Liver (tissue), 3 donors: Measurements from ENCODE around the gene FTO.

Experiments used
- FOXA1 ChIP-seq: IDR thresholded peaks from 2 replicates; pipeline ENCODE4 v1.6.1; 2016; ENCODE audit warnings: antibody characterized with exemption
- GABPA ChIP-seq, 2 donors: IDR thresholded peaks in 1 of 2; conservative IDR thresholded peaks in 1 of 2; 2 replicates each; pipeline ENCODE4 v1.6.1; 2016; ENCODE audit warnings: antibody characterized with exemption in 2 of 2, mild to moderate bottlenecking in 1 of 2, moderate library complexity in 1 of 2
- HNF4G ChIP-seq: IDR thresholded peaks from 2 replicates; pipeline ENCODE4 v1.6.1; 2016; ENCODE audit warnings: antibody characterized with exemption
- JUND ChIP-seq, 2 donors: IDR thresholded peaks; 2 replicates each; pipeline ENCODE4 v1.6.1; 2016; ENCODE audit warnings: antibody characterized with exemption in 2 of 2
- MAX ChIP-seq: IDR thresholded peaks from 2 replicates; pipeline ENCODE4 v1.6.1; 2016; ENCODE audit warnings: antibody characterized with exemption
- RXRA ChIP-seq, 2 donors: IDR thresholded peaks; 2 replicates each; pipeline ENCODE4 v1.6.1; 2017 to 2018; ENCODE audit warnings: antibody characterized with exemption in 2 of 2, mild to moderate bottlenecking in 1 of 2
- SP1 ChIP-seq: IDR thresholded peaks from 2 replicates; pipeline ENCODE4 v1.6.1; 2018; ENCODE audit warnings: antibody characterized with exemption, mild to moderate bottlenecking
- TAF1 ChIP-seq: conservative IDR thresholded peaks from 2 replicates; pipeline ENCODE4 v1.6.1; 2016; ENCODE audit warnings: antibody characterized with exemption, mild to moderate bottlenecking
- YY1 ChIP-seq: IDR thresholded peaks from 2 replicates; pipeline ENCODE4 v1.6.1; 2016; ENCODE audit warnings: antibody characterized with exemption, mild to moderate bottlenecking
- TF ChIP-seq, protein P1 (sequence below): fragments of 150-350 bp; IDR thresholded peaks from 2 replicates; pipeline ENCODE4 v1.5.1; 2017; ENCODE audit warnings: improper control_type of control experiment, low read depth, low read length; ENCODE audit not compliant: missing input control
- TF ChIP-seq, protein P2 (sequence below): IDR thresholded peaks from 2 replicates; pipeline ENCODE4 v1.6.1; 2016; ENCODE audit warnings: antibody characterized with exemption
- donor health status: healthy.
- donor health status: healthy.

DNA sequence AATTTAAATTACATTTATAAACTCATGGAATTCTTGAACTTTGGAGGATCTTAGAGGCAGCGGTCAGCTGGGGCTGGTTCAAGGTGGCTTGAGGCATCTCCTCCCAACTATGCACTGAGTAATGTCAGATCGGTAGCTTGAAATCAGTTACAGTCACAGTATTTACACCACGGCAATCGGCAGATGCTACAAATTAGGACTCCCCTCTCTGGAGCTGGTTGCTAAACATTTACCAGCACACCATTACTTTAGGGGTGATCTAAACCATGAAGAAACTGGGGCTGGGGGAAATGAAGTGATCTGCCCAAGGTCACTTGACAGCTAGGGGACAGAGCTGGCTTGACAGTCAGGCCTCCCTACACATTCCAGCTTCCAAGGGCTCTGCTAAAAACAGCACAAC is 445.0 kb downstream of the FTO start:
- TF ChIP-seq, protein P1, sequence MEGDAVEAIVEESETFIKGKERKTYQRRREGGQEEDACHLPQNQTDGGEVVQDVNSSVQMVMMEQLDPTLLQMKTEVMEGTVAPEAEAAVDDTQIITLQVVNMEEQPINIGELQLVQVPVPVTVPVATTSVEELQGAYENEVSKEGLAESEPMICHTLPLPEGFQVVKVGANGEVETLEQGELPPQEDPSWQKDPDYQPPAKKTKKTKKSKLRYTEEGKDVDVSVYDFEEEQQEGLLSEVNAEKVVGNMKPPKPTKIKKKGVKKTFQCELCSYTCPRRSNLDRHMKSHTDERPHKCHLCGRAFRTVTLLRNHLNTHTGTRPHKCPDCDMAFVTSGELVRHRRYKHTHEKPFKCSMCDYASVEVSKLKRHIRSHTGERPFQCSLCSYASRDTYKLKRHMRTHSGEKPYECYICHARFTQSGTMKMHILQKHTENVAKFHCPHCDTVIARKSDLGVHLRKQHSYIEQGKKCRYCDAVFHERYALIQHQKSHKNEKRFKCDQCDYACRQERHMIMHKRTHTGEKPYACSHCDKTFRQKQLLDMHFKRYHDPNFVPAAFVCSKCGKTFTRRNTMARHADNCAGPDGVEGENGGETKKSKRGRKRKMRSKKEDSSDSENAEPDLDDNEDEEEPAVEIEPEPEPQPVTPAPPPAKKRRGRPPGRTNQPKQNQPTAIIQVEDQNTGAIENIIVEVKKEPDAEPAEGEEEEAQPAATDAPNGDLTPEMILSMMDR = no peak
- TF ChIP-seq TAF1 = no peak
- TF ChIP-seq RXRA (IDR thresholded peaks at IDR 0.05) = no peak
- no peak for TF ChIP-seq GABPA (IDR thresholded peaks at IDR 0.05 in 1 of 2, conservative IDR thresholded peaks at IDR 0.05 in 1 of 2)
- TF ChIP-seq, protein P2, sequence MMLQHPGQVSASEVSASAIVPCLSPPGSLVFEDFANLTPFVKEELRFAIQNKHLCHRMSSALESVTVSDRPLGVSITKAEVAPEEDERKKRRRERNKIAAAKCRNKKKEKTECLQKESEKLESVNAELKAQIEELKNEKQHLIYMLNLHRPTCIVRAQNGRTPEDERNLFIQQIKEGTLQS = no peak
- no peak for TF ChIP-seq SP1
- TF ChIP-seq YY1 = no peak
- no peak for TF ChIP-seq FOXA1
- TF ChIP-seq HNF4G = no peak
- no peak for TF ChIP-seq JUND (IDR thresholded peaks at IDR 0.05)
- TF ChIP-seq MAX = no peak
